ENCODE data around the gene ACOT7. TPM values are rescaled to one million over a fixed set of nuclear protein-coding genes. Genes with fewer than 3 reads are reported as not detected.
"Not testable (repeated sequence)": the region's sequence is repeated elsewhere in the genome, so short reads cannot be mapped to it uniquely, and the experiment has no call there.

ACOT7 gene
- polyA plus RNA-seq, 1 donor from 2014 or later = 3.8 TPM

- peaks cover 15% of the 10 kb centered on the region for H3K36me3 Mint-ChIP-seq
- H3K4me3 Mint-ChIP-seq = no peak overlapping the region
- H3K27me3 Mint-ChIP-seq = no peaks in the 10 kb centered on the region
- H3K27ac Mint-ChIP-seq = no peak overlapping the region
- H3K9me3 Mint-ChIP-seq = peaks cover 0 to 1% (median 0%) of the 10 kb centered on the region in 3 donors
- H3K4me1 Mint-ChIP-seq = peaks cover 0 to 2% (median 0%) of the 10 kb centered on the region in 3 donors
These were observed 168.8 kb downstream of the ACOT7 start for GRCh38 chr1:6224718-6225117.

GRCh38 chr1:6223617-6224016, 169.9 kb downstream of the ACOT7 start:
- Mint-ChIP-seq H3K9me3 (peaks cover 0 to 1% (median 0%) of the 10 kb centered on the region in 3 donors), H3K27ac (no peak overlapping the region), H3K4me3 (no peak overlapping the region), H3K27me3 (peaks cover 2% of the 10 kb centered on the region), H3K4me1 (peaks cover 0 to 2% (median 0%) of the 10 kb centered on the region in 3 donors), H3K36me3 (peaks cover 15% of the 10 kb centered on the region)

DNA sequence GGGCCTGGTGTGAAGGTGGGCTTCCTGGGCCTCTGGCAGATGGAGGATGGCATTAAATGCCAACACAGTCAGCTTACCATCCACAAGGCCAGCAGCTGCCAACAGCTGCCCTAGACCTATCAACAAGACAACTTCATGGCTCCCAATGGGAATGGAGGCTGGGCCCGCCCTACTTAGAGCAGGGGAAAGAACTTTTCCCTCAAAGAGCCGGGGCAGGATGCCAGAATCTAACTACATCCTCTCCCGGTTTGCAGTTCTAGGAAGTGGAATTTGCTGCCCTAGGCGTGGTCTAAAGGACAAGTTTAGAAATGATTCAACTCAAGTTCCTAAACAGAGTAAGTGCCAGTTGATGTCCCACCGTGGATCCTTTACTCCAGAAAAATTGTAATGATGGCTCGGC, 170.9 kb downstream of the ACOT7 start:
- H3K4me3 Mint-ChIP-seq = no peak overlapping the region
- no peak overlapping the region for H3K27ac Mint-ChIP-seq
- H3K4me1 Mint-ChIP-seq = peaks cover 0 to 2% (median 0%) of the 10 kb centered on the region in 3 donors
- H3K9me3 Mint-ChIP-seq = peaks cover 0 to 1% (median 0%) of the 10 kb centered on the region in 3 donors
- H3K27me3 Mint-ChIP-seq = peaks cover 2% of the 10 kb centered on the region
- H3K36me3 Mint-ChIP-seq = peaks cover 15% of the 10 kb centered on the region

DNA sequence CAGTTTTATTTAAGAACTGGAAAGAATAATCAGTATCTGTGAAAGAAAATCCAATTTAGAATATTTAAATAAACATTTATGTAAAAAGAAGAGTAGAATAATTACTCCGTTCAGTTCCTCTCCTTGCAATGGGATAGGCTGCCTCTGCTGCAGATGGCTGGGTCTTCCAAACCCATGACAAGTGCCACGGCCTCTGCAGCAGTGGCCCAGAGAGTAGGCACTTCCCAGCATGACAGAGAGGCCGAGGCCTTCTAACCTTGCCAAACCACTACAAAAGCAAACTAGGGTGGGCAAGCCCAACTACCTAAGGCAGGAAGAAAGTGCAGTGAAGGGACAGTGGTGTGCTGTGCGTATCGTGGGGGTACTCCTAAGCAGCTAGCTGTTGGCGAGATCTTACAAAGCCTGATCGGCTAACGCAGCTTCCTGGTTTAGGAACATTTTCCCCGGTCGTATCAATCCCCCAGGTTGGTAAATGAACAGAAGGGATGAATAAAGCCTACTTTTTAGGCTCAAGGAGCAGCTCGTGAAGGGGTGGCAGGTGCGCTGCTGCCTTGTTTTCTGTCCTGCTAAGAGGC, 172.3 kb downstream of the ACOT7 start:
- no peaks in the 10 kb centered on the region for H3K4me1 Mint-ChIP-seq
- H3K36me3 Mint-ChIP-seq = peaks cover 12% of the 10 kb centered on the region
- H3K4me3 Mint-ChIP-seq = no peak overlapping the region
- H3K27me3 Mint-ChIP-seq = peaks cover 2% of the 10 kb centered on the region
- H3K9me3 Mint-ChIP-seq = peaks cover 0 to 1% (median 0%) of the 10 kb centered on the region in 3 donors
- H3K27ac Mint-ChIP-seq = no peak overlapping the region

- Mint-ChIP-seq H3K27ac (no peak overlapping the region), H3K4me3 (no peak overlapping the region), H3K4me1 (no peaks in the 10 kb centered on the region), H3K36me3 (peaks cover 10% of the 10 kb centered on the region), H3K27me3 (peaks cover 9% of the 10 kb centered on the region), H3K9me3 (peaks cover 0 to 1% (median 0%) of the 10 kb centered on the region in 3 donors)
These were observed 173.3 kb downstream of the ACOT7 start for GRCh38 chr1:6220236-6220635.

GRCh38 chr1:6219641-6220040, 173.9 kb downstream of the ACOT7 start:
- H3K4me3 Mint-ChIP-seq, H3K4me1 Mint-ChIP-seq, H3K9me3 Mint-ChIP-seq, H3K27ac Mint-ChIP-seq, H3K36me3 Mint-ChIP-seq: not testable (repeated sequence)
- H3K27me3 Mint-ChIP-seq = peaks cover 14% of the 10 kb centered on the region

DNA sequence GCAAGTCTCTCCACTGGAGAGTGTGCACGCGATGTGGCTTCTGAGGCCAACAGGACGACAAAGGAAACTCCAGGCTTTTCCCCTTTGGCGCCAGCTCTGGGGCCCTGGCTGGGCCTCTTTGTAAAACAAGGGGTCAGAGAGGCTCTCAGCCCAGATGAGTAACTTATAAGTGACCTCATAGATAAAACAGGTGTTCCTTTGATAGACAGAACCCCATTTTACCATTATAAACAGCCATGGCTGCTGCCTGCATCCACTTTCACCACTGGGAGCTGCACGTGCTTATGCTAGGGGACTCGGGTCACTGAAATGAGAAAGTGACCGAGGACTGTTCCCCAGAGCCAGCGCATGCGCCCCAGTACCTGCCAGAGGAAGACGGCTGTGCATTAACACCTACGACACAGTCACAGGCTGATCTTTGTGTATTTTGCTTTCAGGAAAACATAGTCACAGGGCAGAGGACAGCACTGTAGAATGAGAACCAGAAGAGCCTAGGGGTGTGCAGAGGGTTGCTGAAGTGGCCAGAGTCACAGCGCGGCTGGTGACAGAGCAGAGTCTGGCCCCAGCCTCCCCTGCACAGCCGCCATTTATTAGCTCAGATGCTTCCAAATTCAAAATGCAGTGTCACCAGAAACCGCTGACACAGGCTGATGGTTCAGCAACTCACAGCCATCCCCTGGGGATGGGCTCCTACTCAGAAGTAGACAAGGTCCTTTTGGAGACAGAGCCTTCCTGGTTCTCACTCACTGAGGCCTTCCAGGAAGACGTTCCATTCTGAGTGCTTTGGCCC, 175.0 kb downstream of the ACOT7 start:
- Mint-ChIP-seq H3K27ac (no peak overlapping the region), H3K9me3 (peaks cover 0 to 1% (median 0%) of the 10 kb centered on the region in 3 donors), H3K4me3 (no peak overlapping the region), H3K4me1 (no peaks in the 10 kb centered on the region), H3K27me3 (peaks cover 14% of the 10 kb centered on the region), H3K36me3 (peaks cover 4% of the 10 kb centered on the region)

Other genes with a start within 250 kb of the ACOT7 start
- not detected for gene CHD5, start 213.4 kb downstream of the ACOT7 start, polyA plus RNA-seq
- gene RPL22, start 194.2 kb downstream of the ACOT7 start, polyA plus RNA-seq = 302 TPM
- 0.23 TPM for gene RNF207, start 187.6 kb downstream of the ACOT7 start, polyA plus RNA-seq
- gene ICMT, start 157.8 kb downstream of the ACOT7 start, polyA plus RNA-seq = 14.2 TPM
- gene HES3, start 149.6 kb downstream of the ACOT7 start, polyA plus RNA-seq = not detected
- gene GPR153, start 132.7 kb downstream of the ACOT7 start, polyA plus RNA-seq = 0.06 TPM
- gene HES2, start 26.2 kb upstream of the ACOT7 start, polyA plus RNA-seq = not detected
- not detected for gene ESPN, start 31.0 kb upstream of the ACOT7 start, polyA plus RNA-seq
- 2.3 TPM for gene TNFRSF25, start 72.4 kb upstream of the ACOT7 start, polyA plus RNA-seq
- not detected for gene PLEKHG5, start 97.9 kb upstream of the ACOT7 start, polyA plus RNA-seq
- 18.1 TPM for gene NOL9, start 160.7 kb upstream of the ACOT7 start, polyA plus RNA-seq
- not detected for gene TAS1R1, start 161.5 kb upstream of the ACOT7 start, polyA plus RNA-seq
- 21.4 TPM for gene ZBTB48, start 186.2 kb upstream of the ACOT7 start, polyA plus RNA-seq
- 12.1 TPM for gene KLHL21, start 209.1 kb upstream of the ACOT7 start, polyA plus RNA-seq
- gene PHF13, start 220.0 kb upstream of the ACOT7 start, polyA plus RNA-seq = 5.3 TPM
- 28.4 TPM for gene THAP3, start 231.1 kb upstream of the ACOT7 start, polyA plus RNA-seq

All from IgD-negative memory B cell (primary cell).